Measurements from ENCODE around the gene FAM229B.

The FAM229B gene

GRCh38 chr6:112114577-112115223 lies 27.3 kb downstream of the FAM229B start:
- TF ChIP-seq EZH2 (optimal IDR thresholded peaks at IDR 0.05; ENCODE audit: low read depth, low read length) = no peak
- TF ChIP-seq EZH2phosphoT487 (IDR thresholded peaks at IDR 0.05; ENCODE audit: low read length) = no peak
- no peak for TF ChIP-seq CTCF (IDR thresholded peaks at IDR 0.05; ENCODE audit: low read length)
- Histone ChIP-seq H3K4me2 (ENCODE audit: low read depth, low read length) (no peak overlapping the region), H3K4me1 (ENCODE audit: low read length) (peaks cover 5% of the 10 kb centered on the region; the same call in 1 of the 2 replicates), H2AFZ (ENCODE audit: low read length) (no peak overlapping the region), H3K9ac (ENCODE audit: low read length) (no peak overlapping the region), H3K9me2 (replicated peaks; ENCODE audit: insufficient read depth, low read length) (no peaks in the 10 kb centered on the region), H3K27me3 (replicated peaks; ENCODE audit: insufficient read depth, low read length) (no peaks in the 10 kb centered on the region), H4K20me1 (ENCODE audit: insufficient read depth, low read length) (no peaks in the 10 kb centered on the region), H3K36me3 (replicated peaks; ENCODE audit: insufficient read depth, low read length) (no peaks in the 10 kb centered on the region), H3K27ac (ENCODE audit: low read length) (no peak overlapping the region), H3F3A (ENCODE audit: insufficient read depth, low read length) (no peaks in the 10 kb centered on the region), H3K9me3 (replicated peaks; ENCODE audit: insufficient read depth, low read length) (no peaks in the 10 kb centered on the region), H3K79me2 (ENCODE audit: low read length) (no peaks in the 10 kb centered on the region), H3K4me3 (ENCODE audit: low read length) (no peak overlapping the region)
- DNase-seq = no peak

GRCh38 chr6:112116221-112116620 lies 28.8 kb downstream of the FAM229B start:
- no peak overlapping the region for H3K4me3 ChIP-seq (ENCODE audit: low read length)
- no peak for DNase-seq
- H3K9ac ChIP-seq (ENCODE audit: low read length) = no peak overlapping the region
- no peaks in the 10 kb centered on the region for H3K9me2 ChIP-seq (replicated peaks; ENCODE audit: insufficient read depth, low read length)
- no peaks in the 10 kb centered on the region for H3K36me3 ChIP-seq (replicated peaks; ENCODE audit: insufficient read depth, low read length)
- no peak for TF ChIP-seq CTCF (IDR thresholded peaks at IDR 0.05; ENCODE audit: low read length)
- TF ChIP-seq EZH2 (optimal IDR thresholded peaks at IDR 0.05; ENCODE audit: low read depth, low read length) = no peak
- TF ChIP-seq EZH2phosphoT487 (IDR thresholded peaks at IDR 0.05; ENCODE audit: low read length) = no peak
- H3K4me2 ChIP-seq (ENCODE audit: low read depth, low read length) = no peak overlapping the region
- no peaks in the 10 kb centered on the region for H4K20me1 ChIP-seq (ENCODE audit: insufficient read depth, low read length)
- no peaks in the 10 kb centered on the region for H3K27me3 ChIP-seq (replicated peaks; ENCODE audit: insufficient read depth, low read length)
- no peaks in the 10 kb centered on the region for H3K9me3 ChIP-seq (replicated peaks; ENCODE audit: insufficient read depth, low read length)
- no peak overlapping the region for H3K27ac ChIP-seq (ENCODE audit: low read length)
- H3K79me2 ChIP-seq (ENCODE audit: low read length) = no peaks in the 10 kb centered on the region
- H3F3A ChIP-seq (ENCODE audit: insufficient read depth, low read length) = no peaks in the 10 kb centered on the region
- no peak overlapping the region for H2AFZ ChIP-seq (ENCODE audit: low read length)
- H3K4me1 ChIP-seq (ENCODE audit: low read length) = peaks cover 5% of the 10 kb centered on the region; the same call in 1 of the 2 replicates

- no peaks in the 10 kb centered on the region for H3K27me3 ChIP-seq (replicated peaks; ENCODE audit: insufficient read depth, low read length)
- no peak for TF ChIP-seq EZH2 (optimal IDR thresholded peaks at IDR 0.05; ENCODE audit: low read depth, low read length)
- no peak for TF ChIP-seq CTCF (IDR thresholded peaks at IDR 0.05; ENCODE audit: low read length)
- TF ChIP-seq EZH2phosphoT487 (IDR thresholded peaks at IDR 0.05; ENCODE audit: low read length) = no peak
- no peaks in the 10 kb centered on the region for H4K20me1 ChIP-seq (ENCODE audit: insufficient read depth, low read length)
- no peak for DNase-seq
- no peak overlapping the region for H3K4me2 ChIP-seq (ENCODE audit: low read depth, low read length)
- H3K4me1 ChIP-seq (ENCODE audit: low read length) = peaks cover 5% of the 10 kb centered on the region; the same call in 1 of the 2 replicates
- no peak overlapping the region for H3K9ac ChIP-seq (ENCODE audit: low read length)
- no peak overlapping the region for H3K4me3 ChIP-seq (ENCODE audit: low read length)
- no peaks in the 10 kb centered on the region for H3F3A ChIP-seq (ENCODE audit: insufficient read depth, low read length)
- no peaks in the 10 kb centered on the region for H3K79me2 ChIP-seq (ENCODE audit: low read length)
- no peak overlapping the region for H3K27ac ChIP-seq (ENCODE audit: low read length)
- H2AFZ ChIP-seq (ENCODE audit: low read length) = no peak overlapping the region
- H3K36me3 ChIP-seq (replicated peaks; ENCODE audit: insufficient read depth, low read length) = no peaks in the 10 kb centered on the region
- H3K9me3 ChIP-seq (replicated peaks; ENCODE audit: insufficient read depth, low read length) = no peaks in the 10 kb centered on the region
- no peaks in the 10 kb centered on the region for H3K9me2 ChIP-seq (replicated peaks; ENCODE audit: insufficient read depth, low read length)
Measured at GRCh38 chr6:112117554-112117953, 30.2 kb downstream of the FAM229B start.
